Central memory CD4-positive, alpha-beta T cell (primary cell): ENCODE results near the gene RALY.

ENCODE experiments used
- DNase-seq: peaks from one replicate; pipeline ENCODE4 v3.0.0; 2022
- total RNA-seq, 3 experiments: gene quantifications; one replicate each; lab custom pipeline; 2026; lab: John Stamatoyannopoulos, UW

Gene RALY
- 132 to 147 (median 134) reads per million in 3 experiments for total RNA-seq

DNA sequence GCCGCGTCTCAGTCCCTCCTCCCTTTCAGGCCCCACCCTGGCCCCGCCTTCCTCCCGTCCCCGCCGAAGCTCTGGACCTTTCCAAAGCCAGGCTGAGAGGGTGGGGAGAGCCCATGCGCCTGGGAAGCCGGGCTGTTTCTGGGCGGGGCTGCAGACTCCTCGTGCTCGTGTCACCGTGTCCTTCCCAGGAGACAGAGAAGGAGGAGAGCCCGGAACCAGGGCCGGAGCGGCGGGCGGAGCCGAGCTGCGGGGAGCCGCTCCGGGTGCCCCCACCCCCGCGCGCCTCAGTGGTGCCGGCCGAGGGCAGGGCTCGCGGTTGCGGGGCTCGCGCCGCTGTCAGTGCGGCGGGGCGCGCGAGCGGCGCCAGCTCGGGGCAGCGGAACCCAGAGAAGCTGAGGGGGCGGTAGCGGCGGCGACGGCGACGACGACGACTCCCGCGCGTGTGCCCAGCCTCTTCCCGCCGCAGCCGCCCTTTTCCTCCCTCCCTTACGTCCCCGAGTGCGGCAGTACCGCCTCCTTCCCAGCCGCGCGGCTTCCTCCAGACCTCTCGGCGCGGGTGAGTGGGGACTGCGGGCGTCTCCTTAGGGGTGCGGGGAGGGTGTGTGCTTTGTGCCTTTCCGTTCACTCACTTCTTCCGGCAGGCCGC, at the start of gene RALY:
Gene RALY (plus strand): TSS at position 336 of the 646 bp plus-strand sequence. CDS start 78,164 bp downstream, outside the sequence.
- peak; percentile 96 for DNase-seq

DNA sequence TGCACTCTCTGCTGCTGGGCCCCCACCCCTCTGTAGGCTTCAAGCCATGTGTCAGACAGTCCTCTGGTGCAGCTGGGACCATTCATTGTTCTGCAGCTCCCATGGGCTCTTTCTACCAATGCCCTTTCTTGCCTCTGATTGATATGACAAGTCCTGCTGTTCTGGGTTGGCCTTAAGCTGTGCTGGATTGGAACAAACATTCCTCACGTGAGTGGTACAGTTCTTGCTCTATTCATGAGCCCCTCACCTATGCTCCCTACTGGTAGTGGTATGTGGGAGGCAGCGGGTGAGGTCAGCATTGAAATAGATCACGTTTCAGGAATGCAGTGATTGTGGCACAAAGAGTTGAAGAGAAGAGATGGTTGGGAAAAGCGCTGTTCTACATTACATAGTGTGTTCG, 48.8 kb upstream of the RALY start:
- DNase-seq = no peak

DNA sequence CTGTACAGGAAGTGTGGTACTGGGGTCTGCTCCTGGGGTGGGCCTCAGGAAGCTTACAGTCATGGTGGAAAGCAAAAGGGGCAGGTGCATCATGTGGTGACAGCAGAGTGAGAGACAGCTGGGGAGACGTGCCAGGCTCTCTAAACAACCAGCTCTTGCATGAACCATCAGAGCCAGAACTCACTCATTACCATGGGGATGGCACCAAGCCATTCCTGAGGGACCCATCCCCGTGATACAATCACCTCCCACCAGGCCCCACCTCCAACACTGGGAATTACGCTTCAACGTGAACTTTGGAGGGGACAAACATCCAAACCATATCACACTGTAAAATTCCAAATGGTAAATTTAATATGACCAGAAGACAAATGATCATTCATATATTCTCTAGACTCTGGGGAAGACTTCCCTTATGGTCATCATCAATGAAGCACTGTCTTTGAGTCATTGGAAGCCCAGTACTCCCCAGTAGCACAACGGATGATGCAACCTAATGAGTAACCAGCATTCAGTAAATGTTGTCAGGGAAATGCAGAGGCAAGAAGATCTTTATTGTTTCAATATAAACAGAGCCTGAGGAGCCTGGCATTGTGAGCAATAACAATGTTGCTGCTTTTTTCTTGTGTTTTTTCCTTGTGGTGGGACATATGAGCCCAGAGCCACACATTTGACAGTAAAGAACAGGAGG, 48.2 kb upstream of the RALY start:
- no peak for DNase-seq

DNA sequence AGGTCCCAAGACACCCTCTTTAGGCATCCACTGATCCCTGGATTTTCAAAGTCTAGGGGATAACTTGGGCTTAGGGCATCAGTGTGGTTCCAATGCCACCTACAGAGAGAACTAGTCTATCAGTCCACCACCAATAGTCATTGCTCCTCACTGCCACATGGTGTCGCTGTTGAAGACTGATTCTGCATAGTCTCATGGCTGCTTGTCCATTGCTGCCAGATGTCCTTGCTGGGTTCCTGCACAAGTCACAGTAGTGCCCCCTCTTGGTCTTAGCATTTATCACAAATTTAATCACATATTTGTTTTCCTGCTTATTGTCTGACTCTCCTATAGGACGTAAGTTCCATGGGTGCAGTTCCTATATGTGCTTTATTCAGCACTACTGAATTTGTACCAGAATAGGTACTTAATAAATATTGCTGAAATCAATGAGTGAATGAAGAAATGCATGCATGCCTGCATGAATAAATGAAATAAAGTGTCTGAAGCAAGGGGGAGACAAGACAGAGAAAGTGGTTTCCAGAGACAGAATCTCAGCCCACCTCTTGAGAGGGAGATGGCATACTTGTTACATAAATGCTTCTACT, 45.9 kb upstream of the RALY start:
- peak; percentile 20 for DNase-seq

DNA sequence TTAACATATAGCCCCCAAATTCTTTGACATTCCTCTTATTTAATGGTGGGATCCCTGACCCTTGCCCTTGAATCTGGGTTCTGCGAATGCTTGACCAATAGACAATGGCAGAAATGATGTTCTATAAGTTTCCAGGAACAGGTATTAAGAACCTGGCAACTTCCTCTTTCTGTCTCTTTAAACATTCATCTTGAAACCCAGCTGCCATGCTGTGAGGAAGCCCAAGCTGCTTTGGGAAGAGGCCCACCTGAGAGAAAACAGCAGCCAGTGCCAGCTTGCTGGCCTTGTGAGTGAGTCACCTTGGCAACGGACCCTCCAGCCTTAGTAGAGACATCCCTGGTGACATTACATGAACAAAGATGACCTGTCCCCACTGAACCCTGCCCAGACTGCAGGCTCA, 45.2 kb upstream of the RALY start:
- DNase-seq = no peak

DNA sequence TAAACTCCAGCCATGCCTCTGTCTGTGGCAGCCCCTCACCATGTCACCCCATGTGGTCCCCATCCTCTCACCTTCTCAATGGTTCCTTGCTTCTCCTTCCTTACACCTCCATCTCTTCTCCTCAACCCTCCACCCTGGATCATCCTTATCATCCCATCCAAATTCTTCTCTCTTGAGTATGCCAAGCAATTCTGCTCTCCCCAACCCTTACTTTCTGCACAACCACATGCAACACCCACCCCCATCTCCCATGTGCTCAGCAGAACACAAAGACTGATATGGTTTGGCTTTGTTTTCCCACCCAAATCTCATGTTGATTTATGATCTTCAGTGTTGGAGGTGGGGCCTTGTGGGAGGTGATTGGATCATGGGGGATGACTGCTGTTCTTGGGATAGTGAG, 42.5 kb upstream of the RALY start:
- DNase-seq = no peak

DNA sequence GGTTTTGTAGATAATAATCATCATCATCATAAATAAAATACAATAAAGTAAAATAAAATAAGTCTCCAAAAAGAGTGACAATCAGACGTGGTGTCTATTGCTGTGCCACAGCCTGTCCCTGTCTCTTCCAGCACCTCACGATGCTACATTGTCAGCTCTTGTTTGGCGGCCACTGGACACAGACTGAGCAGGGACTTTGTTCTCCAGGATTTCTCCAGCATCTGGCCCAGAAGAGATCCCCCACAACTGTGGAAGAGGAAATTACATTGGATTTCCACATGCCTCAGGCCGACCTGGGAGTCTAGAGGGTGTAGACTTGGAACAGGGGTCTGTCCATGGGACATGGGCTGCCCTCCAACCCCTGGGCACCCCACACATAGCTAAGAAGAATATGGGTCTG, 39.2 kb upstream of the RALY start:
- no peak for DNase-seq

DNA sequence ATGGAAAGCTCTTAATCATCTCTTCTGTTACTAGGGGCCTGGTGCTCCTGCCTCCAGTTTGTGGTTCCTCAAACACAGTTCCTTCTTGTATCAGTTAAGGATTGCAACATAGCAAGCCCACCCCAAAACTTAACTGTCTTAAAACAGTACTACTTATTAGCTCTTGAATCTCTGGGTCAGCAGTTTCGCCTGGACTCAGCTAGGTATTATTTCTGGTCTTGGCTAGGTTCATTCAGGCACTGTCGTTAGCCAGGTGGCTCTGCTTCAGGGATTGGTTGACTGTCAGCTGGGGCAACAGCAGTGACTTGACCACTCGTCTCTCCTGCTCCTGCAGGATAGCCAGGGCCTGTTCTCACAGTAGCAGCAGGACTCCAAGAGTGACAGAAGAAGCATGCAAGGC, 30.0 kb upstream of the RALY start:
- no peak for DNase-seq

DNA sequence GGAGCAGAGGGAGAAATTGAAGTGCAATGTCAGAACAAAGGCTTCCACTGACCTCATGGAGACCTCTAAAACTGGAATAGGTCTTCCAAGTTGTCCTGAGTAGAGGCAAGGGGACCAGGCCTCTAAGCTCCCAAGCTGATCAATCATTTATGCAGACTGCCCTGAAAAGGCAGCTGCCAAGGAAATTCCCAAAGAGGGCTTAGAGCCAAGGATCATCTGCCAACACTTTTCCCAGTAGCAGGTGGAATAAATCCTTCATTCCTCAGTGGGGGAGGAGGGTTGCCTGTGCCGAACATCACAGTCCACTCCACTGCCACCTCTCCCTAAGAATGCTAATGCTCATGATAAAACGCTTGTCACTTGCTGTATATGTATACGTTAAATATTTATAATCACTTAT, 29.3 kb upstream of the RALY start:
- DNase-seq = no peak

DNA sequence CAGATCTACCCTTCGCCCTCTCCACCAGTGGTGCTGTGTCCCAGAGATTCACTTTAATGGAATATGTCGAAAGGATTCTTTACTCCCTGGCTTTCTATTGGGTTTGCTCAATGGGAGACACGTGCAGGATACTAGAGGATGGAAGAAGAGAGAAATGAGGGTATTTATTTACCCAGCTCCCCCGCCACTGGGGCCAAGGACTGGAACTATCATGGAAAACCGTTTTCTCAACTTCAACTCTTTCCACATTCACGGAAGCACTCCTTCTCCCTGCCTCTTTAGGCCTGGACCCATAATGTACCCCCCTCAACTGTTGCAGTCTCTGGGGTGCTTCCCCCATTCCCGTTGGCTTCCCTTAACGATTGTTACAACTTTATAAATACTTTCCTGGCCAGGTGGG, 26.6 kb upstream of the RALY start:
- DNase-seq = no peak

DNA sequence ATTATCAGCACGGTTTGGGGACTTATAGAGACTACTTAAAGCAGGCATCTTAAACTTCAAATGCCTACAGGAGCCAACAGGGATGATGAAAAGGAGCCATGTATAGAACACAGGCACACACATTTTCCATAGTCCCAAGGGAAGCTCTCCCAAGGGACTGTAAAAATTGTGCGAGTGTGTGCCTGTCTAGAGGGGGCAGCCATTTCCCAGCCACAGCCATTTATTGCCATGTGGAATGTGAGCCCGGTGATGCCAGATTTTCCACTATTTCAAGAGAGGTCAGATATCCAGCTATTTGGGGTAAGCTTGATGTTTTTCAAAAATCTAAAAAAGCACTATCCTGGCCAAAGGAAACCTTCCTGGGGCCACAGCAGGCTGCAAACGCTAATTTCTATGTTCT, 24.1 kb upstream of the RALY start:
- no peak for DNase-seq

DNA sequence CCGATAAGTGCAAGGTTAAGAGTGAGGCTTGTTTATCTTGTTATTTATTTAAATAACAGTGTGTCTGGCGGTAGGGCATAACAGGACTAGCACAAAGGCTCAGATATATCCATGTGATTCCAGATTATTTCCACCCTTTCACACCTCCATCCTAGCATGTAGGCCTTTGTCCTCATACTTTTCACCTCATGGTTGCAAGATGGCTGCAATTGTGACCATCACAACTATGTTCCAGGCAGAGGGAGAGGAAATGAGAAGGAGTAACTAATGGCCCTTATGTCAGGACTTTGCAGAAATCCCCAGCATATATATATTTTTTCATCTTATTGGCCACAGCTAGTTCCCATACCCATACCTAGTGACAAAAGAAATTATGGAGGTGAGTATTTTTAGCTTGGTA, 23.5 kb upstream of the RALY start:
- no peak for DNase-seq

DNA sequence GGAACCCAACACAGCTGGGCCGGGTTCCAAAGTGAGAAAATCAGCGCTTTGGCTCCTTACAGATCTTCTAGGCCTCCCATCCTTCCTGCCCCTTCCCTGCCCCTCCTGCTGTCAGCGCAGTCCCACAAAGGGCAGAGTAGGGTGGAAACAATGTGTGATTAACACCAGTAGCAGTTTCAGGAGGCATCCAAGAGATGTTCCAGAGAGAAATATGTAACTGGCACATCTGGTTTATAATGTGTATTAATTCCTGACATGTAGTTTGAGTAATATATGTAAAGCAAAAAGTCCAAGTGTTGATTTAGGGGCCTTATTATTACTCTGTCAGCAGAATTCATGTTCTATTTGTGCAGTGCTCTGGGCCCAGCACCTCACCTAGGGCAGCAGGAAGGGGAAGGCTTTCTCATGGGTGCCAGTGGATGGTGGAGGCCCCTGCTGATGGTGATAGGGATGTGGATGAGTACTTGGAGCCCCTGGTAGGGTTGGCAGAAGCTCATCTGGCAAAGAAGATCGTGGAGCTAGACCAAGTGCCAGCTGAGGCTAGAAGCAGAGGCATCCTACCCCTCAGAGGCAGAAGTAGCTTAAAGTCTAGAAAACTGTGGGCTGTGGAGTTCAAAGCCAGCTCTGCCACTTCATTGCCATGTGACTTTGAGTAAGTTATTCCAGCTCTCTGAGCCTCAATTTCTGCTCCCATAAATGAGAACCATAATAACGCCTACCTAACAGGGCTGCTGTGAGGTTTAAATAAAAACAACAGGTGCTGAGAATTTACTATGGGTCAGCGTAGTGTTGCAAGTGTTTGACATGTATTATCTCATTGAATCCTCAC, 22.4 kb upstream of the RALY start:
- no peak for DNase-seq

DNA sequence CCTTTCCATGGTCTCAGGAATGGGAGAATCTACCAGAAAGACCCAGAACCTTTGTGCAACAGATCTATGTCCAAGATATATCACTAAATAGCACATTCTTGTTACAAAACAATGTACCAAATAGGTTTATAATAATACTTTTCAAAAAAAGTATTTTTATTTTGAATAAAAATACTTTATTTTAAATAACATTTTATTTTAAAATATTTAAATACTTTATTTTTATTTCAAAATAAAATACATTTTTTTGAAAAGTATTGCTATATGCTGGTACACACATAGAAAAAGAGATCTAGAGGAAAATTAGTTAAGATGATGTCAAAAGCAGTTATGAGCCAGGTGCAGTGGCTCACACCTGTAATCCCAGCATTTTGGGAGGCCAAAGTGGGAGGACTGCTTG, 16.8 kb upstream of the RALY start:
- no peak for DNase-seq

DNA sequence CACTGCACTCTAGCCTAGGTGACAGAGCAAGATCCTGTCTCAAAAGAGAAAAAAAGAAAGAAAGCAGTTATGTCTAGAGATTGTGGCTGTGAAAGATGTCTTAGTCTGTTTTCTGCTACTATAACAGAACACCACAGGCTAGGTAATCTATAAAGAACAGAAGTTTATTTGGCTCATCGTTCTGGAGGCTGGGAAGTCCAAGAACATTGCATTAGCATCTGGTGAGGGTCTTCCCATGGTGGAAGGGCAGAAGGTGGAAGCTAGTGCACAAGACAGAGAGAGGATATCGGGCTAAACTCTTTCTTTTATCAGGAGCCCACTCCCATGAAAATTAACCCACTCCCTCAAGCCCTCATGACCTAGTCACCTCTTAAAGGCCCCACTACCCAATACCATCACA, 16.2 kb upstream of the RALY start:
- DNase-seq = no peak

DNA sequence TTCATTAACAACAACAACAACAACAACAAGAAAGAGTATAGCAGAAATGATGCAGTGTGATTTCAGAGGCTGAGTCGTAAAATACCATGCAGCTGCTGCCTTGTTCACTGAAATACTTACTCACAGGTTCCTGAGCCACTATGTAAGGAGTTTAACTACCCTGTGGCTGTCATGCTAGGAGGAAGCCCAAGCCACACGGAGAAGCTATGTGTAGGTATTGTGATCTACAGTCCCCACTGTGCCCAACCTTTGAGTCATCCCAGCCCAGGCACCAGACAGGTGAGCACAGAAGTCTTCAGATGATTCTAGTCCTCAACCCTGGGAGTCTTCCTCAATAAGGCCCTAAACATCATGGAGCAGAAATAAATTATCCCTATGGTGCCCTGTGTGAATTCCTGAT, 14.6 kb upstream of the RALY start:
- no peak for DNase-seq

DNA sequence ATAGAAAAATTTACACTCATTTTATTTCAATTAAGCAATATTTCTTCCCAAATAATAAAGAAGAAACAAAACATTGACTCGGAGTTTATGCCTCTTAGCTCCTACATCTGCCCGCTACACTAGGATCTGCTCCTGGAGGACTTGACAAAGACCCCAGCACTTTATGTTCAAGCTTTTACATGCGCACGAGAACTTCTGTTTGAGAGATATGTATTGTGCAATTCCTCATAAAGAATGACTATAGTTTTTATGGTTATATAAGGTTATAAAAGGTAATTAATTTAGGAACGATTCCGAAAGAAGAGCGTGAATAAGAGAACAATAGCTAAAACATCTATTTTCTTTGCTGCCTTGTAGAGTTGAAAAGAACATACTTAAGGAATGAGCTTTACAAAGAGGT, 12.4 kb upstream of the RALY start:
- DNase-seq = no peak

DNA sequence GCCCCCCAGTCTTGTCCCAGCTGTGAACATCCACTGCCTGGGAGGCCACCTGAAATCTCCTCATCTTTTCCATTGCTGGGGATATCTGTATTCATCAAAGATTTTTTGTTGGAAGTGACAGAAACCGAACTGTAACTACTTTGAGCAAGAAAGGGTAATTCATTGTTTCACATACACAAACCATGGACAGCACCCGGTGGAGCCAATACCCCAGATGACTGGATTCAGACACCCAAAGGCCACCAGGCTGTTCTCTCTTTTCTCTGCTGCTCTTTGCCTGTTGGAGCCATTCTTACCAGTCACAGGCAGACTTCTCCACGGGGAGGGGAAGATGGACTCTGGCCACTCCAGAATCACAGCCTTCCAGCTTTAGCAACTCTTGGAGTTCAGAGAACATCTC, 11.7 kb upstream of the RALY start:
- DNase-seq = no peak

DNA sequence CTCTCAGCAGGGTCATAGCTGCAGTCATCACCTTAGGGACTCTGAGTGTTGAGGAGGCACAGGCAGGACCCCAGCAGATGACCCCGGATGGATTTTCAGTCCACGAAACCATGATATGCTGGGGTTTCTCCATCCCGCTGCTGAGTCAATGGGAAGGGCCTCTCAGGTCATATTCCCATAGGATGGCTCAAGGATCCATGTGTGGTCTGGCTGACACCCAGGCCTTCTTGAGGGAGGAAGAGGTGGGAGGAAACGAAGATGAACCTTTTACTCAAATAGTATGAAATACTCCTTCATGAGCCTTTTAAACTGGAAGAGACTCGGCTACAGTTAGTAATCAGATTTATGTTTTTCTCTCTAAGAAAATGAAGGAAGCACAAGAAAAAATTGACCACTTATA, 10.3 kb upstream of the RALY start:
- DNase-seq = no peak

DNA sequence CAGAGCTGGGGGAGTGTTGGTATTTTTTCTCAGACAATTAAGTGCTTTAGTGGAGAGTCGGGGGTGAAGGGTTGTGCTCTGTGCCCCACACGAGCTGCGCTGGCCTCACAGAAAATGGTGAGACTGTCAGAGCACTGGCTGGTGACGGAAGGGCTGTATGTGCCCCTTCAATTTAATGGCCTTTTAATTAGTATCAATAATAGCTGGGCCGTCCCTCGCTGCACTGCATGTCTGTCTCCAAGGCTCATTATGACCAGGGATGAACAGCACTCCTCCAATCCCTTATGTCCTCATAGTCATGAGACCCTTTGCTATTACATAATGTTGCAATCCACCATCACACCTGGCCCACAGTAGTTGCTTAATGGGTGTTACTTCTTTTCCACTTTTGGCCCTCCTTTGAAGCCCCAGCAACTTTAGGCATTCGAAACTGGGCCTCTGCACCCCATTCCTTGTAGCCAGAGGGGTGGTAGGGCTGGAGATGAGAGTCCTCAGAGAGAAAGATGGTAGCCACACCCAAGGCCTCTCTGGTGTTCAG, 9.5 kb upstream of the RALY start:
- DNase-seq = no peak

DNA sequence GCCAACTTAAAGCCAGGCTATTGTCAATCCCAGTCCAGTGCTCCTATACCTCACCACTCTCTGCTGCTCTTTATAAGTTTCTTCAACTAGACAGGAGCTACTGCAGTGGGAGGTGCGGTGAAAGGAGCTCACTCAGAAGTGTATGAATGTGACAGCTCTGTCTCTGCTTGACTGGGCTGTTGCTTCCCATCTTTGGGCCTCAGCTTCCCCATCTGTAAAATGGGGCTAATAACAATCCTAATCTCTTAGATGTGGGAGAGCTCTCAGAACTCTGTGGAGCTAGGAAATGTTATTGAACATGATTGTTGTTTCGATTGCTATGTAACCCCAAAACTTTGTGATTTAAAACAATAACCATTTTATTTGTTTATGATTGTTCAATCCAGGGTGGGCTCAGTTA, 8.4 kb upstream of the RALY start:
- no peak for DNase-seq

DNA sequence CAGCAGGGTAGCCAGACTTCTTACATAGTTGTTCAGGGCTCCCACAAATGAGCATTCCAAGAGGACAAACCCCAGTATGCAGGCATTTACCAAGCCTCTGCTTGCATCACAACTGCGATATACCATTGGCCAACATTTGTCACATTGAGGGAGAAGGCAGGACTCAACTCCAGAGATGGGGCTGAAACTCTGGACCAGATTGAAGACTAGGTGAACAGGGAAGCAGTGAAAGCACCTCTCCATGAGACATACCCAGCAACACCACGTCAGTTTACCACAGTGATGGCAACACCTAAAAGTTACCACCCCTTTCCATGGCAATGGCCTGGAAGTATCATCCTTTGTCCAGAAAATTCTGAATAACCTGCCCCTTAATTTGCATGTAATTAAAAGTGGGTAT, 7.9 kb upstream of the RALY start:
- no peak for DNase-seq

DNA sequence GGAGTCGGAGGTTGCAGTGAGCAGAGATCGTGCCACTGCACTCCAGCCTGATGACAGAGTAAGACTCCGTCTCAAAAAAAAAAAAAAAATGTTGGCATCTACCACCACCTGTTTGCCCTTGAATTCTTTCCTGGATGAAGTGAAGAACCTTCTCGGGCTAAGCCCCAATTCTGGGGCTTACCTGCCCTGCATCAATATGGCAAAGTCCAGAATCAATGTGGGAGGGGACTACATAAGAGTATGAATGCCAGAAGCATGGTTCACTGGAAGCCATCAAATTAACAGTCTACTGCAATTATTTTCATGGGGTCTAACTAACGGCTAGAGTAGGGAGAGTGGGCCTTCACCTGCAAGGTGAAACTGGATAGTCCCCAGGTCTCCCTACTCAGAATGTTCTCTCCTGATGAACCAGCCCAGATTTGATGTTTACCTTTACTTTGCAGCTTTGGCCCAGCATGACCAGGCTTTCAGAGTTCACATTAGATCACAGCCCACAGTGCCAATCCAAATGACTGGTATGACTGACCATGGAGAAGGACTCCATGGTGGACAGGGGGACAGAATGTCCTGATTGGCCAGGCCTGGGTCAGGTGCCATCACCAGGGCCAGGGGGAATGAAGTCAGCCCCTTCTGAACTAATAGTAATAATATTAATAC, 7.0 kb upstream of the RALY start:
- no peak for DNase-seq
